A549 treated with DMSO at 1 μM for 4 hours (cell line): Measurements from ENCODE around the gene NEUROD6. TPM values are rescaled to one million over a fixed set of nuclear protein-coding genes. Genes with fewer than 3 reads are reported as not detected.

Experiments used
- total RNA-seq: library from RNA; stranded (reverse); fragments of 200-300 nt; extraction: Qiagen RNA extraction; gene quantifications from 5 replicates; pipeline ENCODE4 v1.2.3, GENCODE V29; 2022; ENCODE audit warnings: low read depth

Gene NEUROD6
- total RNA-seq, result not detected in 5 replicates

GRCh38 chr7:31340603-31341002, at the start of gene NEUROD6:
NEUROD6 (minus strand) TSS chr7:31340726; CDS start chr7:31339268, 1,458 bp downstream.

Other genes starting within 250 kb of the NEUROD6 start
- gene ITPRID1, start 173.4 kb upstream of the NEUROD6 start, total RNA-seq, result not detected in 5 replicates